Measurements from ENCODE around the gene TMEM184A.

TMEM184A gene

GRCh38 chr7:1595027-1595426, 39.0 kb upstream of the TMEM184A start:
- TF ChIP-seq CTCF (IDR thresholded peaks at IDR 0.05; ENCODE audit: control extremely low read depth, extremely low read depth, low read depth, missing control alignments): no peak
- DNase-seq (ENCODE audit: extremely low spot score): no peak
- ChIA-PET POLR2A (no interaction called here), CTCF (no interaction called here)

GRCh38 chr7:1593904-1594421, 38.0 kb upstream of the TMEM184A start:
- DNase-seq (ENCODE audit: extremely low spot score): no peak
- no peak for TF ChIP-seq CTCF (IDR thresholded peaks at IDR 0.05; ENCODE audit: control extremely low read depth, extremely low read depth, low read depth, missing control alignments)
- POLR2A ChIA-PET: no interaction called here
- CTCF ChIA-PET: no interaction called here

GRCh38 chr7:1593091-1593866, 37.3 kb upstream of the TMEM184A start:
- peak; percentile 45 for TF ChIP-seq CTCF (IDR thresholded peaks at IDR 0.05; ENCODE audit: control extremely low read depth, extremely low read depth, low read depth, missing control alignments)
- no peak for DNase-seq (ENCODE audit: extremely low spot score)
- CTCF ChIA-PET: interaction anchor here (0.5 kb wide), 1 partner anchor 92 kb away, joined by 3 read pairs; no protein-coding TSS in a partner anchor
- POLR2A ChIA-PET: no interaction called here

DNA sequence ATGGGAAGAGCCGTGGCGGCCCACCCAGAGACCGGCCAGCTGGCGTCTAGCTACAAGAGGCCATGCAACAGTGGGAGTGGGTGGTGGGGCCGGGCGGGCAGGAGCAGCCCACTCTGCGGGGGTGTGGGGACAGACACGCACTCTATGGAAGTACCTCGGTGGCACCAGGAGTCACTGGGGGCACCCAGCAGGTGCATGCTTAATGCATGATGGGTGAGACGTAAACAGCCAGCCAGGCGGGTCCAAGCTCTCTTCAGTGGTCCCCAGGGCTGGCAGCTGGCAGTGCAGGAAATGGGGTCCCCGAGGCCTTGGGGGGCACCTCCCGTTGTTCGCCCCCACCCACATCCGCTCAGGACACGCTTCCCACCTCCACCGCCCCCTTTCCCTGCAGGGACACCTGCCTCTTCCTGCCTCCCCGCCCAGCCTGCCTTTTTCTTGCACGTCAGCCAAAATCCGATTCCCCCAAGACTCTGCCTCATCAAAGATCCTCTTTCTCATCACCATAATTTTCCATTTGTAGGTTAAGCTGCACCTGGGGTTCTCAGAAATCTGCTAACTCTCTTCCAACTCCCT, 36.4 kb upstream of the TMEM184A start:
- DNase-seq (ENCODE audit: extremely low spot score): no peak
- TF ChIP-seq CTCF (IDR thresholded peaks at IDR 0.05; ENCODE audit: control extremely low read depth, extremely low read depth, low read depth, missing control alignments): no peak
- ChIA-PET POLR2A (no interaction called here), CTCF (interaction anchor here (0.5 kb wide), 1 partner anchor 93 kb away, joined by 3 read pairs; no protein-coding TSS in a partner anchor)

DNA sequence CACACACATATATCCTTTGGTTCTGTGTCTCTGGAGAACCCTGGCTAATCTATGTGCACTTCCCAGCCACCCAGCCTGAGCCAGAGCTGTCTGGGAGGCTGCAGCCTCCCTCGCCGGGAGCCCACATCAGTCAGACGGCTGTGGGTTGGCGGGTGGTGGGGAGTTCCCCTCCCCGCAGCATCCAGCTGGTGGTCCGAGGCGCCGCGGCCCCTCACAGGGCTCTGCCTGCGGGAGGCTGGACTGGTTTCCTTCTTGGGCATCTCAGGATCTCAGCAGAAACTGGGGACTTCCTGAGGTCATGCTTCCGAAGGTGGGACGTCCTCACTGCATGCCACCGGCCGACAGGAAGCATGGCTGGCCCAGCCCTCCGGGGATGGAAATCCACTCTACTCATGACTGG, 35.9 kb upstream of the TMEM184A start:
- ChIA-PET POLR2A (no interaction called here), CTCF (no interaction called here)
- no peak for TF ChIP-seq CTCF (IDR thresholded peaks at IDR 0.05; ENCODE audit: control extremely low read depth, extremely low read depth, low read depth, missing control alignments)
- DNase-seq (ENCODE audit: extremely low spot score): no peak

DNA sequence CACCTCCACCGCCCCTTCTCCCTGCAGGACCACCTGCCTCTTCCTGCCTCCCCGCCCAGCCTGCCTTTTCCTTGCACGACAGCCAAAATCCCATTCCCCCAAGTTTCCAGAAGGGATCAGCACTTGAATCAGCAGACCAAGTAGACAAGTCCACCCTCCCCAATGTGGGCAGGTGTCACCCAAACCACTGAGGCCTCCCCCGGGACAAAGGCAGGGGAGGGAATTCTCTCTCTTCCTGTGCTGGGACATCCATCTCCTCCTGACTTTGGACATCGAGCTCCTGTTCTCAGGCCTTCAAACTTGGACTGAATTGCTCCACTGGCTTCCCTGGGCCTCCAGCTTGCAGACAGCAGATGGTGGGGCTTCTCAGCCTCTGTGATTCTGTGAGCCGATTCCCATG, 35.4 kb upstream of the TMEM184A start:
- CTCF ChIA-PET: no interaction called here
- no peak for TF ChIP-seq CTCF (IDR thresholded peaks at IDR 0.05; ENCODE audit: control extremely low read depth, extremely low read depth, low read depth, missing control alignments)
- POLR2A ChIA-PET: no interaction called here
- DNase-seq (ENCODE audit: extremely low spot score): no peak
